GM21447 (cell line): ENCODE data around the gene THSD4.
"Not testable (repeated sequence)": the region's sequence is repeated elsewhere in the genome, so short reads cannot be mapped to it uniquely, and the experiment has no call there.

Experiments used
- ATAC-seq: cut with Tn5 transposase; IDR thresholded peaks from one replicate; pipeline ENCODE4 v1.9.1; 2021; ENCODE audit not compliant: unreplicated experiment

THSD4 gene

DNA sequence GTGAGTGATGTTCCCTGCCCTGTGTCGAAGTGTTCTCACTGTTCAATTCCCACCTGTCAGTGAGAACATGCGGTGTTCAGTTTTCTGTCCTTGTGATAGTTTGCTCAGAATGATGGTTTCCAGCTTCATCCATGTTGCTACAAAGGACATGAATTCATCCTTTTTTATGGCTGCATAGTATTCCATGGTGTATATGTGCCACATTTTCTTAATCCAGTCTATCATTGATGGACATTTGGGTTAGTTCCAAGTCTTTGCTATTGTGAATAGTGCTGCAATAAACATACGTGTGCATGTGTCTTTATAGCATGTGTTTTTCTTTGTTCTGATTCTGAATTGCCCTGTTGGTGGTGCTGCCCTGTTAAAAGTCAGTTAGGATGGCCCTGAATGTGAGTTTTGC lies 204.2 kb downstream of the THSD4 start:
- ATAC-seq, result not testable (repeated sequence)

DNA sequence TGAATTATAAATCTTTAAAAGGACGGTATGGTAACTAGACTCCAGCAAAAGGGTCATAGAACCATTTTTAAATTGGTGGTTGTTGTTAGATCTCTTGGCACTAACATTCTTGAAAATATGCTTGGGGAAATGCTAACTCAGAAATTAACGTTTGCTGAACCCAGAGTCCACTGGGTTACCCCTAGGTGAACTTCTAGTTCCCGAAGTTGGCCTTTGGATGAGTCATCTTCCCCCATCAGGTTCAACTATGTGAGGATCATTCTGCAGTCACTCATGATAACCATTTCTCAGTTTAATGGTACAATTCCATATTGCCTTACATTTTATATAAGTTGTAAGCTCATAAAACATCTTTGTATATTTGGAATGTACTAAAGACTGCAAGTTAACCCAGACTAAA lies 204.7 kb downstream of the THSD4 start:
- no peak for ATAC-seq

DNA sequence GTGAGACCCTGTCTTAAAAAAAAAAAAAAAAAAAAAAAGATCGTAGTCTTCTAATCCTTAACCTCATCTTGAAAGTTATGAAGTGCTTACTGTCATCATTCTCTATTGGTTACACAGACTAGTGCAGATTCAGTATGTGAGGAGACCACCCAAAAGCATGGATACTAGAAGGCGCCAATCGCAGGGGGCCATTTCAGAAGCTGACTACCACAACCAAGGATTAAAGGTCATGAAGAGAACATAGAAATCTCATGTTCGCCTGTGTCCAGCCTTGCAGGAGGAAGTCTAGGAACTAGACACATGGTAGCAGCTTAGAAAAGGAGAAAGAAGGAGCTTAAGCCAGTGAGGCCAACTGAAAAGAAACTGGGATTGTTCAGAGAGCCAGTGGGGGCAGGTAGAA lies 207.8 kb downstream of the THSD4 start:
- no peak for ATAC-seq

DNA sequence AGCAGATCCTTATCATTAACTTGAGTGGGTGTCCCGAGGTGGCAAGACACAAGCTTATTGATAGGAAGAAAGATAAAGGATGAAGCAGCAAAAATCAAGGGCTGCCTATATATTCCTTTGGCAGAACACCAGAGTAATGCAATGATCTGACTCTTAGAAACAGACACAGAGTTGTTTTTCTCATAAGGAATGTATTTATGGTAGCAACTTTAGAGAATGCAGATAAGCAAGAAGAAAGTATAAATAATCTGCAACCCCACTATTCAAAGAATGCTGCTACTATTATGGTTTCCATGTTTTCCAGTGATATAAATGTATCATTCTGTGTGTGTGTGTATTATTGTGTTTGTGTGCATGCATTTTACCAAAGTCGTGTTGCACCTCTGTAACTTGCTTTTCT lies 208.3 kb downstream of the THSD4 start:
- no peak for ATAC-seq

DNA sequence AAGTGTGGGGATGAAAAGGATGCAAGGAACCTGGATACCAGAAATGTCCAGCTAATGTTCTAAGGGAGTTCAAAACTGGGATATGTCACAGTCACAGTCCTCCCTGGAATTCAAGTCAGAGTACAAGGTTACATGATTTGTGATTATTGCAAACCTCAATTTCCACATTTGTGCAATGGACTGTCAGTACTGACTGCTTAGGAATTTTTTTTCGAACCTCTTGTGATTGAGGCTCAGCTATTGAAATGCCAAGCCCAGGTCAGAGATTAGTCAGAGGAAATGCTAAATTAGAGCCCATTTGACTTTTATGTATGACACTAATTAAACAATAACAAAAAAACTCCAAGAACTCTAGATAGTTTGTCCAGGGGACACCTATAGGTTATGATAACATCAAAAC lies 210.2 kb downstream of the THSD4 start:
- ATAC-seq, result no peak

DNA sequence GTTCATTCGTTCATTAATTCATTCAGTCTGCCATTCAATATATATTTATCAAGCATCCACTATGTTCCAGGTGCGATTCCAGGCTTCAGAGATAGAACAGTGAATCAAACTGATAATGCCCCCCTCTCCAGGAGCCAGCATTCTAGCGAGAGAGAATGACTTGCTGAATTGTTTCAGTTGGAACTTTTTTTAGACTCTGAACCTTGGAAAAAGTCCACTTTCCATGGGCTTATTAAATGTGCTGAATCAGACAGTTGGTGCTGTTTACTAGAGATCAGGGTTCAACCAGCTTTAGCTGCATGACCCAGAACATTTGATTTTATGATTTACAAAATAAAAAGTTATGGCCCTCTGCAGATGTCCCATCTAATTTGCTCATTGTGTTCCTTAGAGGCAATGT lies 213.2 kb downstream of the THSD4 start:
- ATAC-seq, result no peak

DNA sequence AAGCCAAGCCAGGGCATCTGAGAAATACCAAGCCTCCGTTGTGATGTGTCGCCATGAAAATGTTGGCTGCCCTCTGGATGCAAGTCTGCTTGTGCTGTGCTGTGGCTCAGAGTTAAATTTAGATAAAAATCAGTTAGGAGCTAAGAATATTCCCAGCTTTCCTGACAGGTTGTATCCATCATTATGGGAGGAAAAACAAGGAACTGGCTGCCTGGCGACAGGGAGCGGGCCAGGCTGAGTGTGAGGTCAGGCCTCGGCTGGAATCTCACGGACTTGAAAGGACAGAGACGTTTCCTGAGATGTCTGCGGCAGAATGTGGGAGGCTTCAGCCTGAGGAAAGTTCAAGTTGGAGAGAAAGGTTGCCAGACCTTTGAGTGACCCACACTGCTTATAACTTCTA lies 213.8 kb downstream of the THSD4 start:
- no peak for ATAC-seq

DNA sequence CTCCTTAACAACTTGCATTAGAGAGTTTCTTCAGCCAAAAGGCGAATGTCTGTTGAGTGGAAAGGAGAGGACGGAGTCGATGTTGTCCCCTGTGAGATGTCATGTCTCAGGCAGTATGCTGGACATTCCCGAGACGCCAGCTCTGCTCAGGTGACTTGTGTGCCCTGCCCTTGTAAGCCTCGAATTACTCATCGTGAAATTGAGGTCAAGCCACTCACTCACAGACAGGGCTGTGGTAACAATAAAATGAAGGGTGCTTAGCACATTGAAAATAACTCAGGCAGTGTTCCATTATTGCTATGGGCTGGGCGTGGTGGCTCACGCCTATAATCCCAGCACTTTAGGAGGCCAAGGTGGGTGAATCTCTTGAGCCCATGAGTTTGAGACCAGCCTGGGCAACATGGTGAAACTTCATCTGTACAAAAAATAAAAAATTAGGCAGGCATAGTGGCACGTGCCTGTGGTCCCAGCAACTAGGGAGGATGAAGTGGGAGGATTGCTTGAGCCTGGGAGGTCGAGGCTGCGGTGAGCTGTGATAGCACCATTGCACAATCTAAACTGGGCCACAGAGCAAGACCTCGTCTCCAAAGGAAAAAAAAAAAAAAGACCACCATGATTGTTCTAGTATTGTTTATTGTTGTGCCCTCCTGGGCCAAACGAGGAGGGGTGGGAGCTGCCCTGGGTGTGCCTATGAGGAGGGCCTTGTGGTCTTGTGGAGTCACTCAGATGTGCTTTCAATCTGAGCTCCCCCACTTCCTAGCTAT lies 214.4 kb downstream of the THSD4 start:
- no peak for ATAC-seq

DNA sequence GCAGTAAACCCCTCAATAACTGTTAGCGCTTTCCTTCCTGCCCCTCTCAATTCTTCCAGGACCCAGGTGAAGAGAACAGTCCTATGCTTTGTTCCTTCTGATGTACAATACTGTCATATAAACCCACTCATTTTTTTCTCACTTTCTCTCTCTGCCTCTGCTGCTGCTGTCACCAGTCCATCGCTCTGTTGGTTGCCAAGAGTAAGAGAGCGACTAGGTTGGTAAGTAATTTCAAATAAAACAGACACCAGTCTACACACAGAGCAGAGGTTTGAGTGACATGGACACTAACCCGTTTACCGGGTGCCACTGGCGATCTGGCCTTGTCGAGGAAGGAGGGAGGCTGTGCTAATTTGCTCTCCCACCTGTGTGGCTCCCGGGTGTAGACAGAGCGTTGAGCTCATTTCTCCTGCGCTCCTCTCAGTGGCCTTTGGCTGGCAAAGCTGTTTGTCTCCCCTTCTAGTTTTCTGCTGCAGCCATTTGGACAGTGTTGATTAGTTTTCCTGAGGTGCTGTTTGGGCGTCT lies 215.4 kb downstream of the THSD4 start:
- no peak for ATAC-seq

DNA sequence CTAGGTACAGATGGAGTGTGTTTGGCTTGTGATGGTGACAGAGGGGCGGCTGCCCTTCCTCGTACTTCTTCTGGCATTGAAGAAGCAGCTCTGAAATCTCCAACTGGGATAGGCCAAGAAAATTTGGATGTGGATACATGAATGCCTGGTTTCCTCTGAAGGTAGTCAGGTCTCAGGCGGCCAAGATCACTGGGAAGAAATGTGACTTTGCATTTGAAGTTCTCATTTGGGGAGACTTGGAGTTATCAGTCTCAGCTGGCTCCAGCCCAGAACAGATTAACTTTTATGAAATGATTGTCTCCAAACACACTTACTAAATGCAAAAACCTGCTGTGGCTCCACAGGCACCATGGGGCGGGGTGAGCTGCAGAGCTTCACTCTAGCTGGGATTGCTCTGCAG lies 215.9 kb downstream of the THSD4 start:
- no peak for ATAC-seq

DNA sequence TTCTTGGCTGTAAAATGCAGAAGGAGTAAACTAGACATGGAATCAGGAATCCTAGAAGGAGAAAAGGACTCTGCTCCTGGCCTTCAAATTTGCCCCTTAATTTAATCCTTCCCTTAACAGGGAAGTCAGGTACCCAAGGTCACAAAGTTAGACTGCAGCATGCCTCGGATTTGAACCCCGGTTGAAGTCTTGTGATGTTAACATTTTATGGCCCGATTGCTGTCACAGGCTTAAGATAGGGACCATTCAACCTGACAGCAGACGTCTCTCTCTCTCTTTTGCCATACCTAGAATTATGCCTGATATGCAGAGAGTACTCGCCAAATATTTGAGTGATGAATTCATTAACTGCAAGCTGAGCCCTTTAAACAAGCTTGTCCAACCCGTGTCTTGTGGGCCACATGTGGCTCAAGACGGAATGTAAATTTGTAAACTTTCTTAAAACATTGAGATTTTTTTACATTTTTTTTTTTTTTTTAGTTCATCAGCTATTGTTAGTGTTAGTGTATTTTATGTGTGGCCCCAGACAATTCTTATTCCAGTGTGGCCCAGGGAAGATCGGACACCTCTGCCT lies 217.2 kb downstream of the THSD4 start:
- no peak for ATAC-seq

DNA sequence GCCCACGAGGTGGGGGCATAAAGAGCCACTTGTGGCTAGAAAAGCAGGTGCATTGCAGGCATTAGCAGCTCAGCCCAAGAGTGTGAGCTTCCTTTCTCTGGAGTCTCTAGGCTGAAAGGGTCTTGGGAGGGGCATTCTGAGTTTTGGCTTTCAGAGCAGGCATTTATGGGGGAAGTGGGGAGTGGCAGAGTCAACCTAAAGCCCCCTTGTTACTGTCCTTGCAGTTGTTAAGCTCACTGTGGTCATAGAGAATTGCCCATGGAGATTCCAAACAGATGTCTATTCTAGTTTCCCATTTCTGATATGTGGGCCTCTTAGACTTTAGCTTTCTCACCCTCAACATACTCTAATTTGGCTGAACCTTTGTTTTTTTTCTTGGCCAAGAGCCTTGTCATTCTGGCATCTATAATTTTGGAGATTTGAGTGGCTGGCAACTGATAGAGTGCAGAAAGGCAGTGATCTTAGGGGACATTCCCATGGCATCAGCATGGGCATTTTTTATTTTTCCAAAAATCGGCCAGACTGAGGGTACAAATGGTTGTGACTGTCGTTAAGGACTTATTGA lies 217.9 kb downstream of the THSD4 start:
- no peak for ATAC-seq

DNA sequence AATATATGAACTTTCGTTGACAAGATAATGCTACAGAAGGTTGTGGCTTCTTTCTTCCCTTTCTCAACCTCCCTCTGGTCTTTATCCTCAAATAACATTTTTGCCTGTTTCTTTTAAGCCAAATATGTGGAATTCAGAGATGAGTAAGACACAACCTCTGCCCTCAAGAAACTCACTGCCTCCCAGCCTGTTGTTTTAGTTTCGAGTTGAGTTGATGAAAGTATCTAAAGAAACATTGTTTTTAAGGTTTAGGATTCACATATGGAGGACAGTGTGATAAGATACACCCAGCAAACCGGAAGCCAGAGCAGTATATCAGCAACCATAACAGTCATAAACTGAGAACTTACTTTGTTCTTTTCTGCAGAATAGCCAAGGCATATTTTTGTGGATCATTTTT lies 218.6 kb downstream of the THSD4 start:
- ATAC-seq, result no peak

DNA sequence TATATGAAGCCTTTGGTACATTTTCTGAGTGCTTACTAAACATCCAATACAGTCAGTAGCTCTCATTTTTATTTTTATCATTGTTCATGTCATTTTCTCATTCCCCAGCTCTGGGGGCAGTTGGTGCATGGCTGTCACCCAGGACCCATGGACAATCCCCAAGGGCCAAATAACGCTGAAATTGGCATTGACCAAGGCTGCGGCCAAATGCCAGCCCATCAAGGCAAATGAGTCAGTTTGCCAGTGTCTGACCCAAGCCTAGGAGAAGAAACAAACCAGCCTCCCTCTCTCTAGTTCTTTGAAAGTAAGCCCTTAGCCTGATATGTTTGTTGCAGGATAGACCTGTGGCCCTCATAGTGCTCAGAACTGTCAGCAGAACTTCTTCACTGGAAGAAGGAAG lies 219.2 kb downstream of the THSD4 start:
- no peak for ATAC-seq

DNA sequence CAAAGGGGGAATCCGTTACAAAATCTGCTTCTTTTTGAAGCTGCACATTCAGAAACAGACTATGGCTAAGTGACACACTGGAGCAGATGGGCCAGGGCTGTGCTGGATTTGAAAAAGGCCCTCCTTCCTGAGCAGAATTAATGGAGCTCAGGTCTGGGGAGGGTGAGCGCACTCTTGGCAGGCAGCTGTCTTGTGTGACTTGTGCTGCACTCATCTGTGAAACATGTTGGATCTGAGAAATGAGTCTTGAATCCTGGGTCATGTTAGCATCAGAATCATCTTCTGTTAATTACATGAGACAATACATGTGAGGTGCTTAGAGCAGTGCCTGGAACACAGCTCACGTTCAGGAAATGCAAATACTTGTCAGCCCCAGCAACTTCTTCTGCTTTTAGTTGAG lies 219.6 kb downstream of the THSD4 start:
- no peak for ATAC-seq

DNA sequence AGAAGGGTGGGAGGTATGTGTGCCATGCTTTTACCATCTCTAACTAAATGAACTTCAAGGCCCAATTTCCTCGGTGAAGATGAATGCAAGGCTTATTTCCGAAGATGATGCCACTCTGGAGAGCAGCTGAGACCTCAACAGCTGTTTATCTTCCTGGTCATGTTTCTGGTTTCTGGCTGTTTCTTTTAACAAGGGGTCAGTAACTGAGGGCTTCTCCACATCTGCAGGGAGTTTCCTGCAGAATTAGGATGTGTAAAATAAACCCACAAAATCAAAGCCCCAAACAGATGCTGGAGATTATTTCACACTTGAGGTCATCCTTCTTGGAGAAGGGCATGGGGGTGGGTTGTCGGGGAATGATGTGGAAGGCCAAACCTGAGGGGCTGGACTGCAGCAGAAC lies 220.3 kb downstream of the THSD4 start:
- ATAC-seq, result no peak

DNA sequence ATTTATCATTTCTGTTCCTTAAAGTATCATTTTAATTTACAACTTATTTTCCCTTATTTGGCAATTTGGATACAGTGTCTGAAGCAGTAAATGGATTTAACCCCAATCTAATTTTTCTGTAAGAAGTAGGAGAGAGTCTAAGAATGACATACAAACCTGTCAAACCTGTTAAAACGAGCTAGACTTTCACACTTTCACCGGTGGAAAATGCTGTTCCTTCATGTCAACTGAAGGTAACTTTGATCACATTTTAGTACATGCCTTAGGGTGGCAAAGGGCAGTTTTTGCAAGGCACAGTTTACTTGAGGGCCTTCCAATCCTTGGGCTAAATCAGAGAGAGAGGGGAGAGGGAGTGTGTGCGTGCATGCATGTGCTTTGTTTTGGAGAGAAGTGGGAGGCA lies 221.4 kb downstream of the THSD4 start:
- ATAC-seq, result no peak

DNA sequence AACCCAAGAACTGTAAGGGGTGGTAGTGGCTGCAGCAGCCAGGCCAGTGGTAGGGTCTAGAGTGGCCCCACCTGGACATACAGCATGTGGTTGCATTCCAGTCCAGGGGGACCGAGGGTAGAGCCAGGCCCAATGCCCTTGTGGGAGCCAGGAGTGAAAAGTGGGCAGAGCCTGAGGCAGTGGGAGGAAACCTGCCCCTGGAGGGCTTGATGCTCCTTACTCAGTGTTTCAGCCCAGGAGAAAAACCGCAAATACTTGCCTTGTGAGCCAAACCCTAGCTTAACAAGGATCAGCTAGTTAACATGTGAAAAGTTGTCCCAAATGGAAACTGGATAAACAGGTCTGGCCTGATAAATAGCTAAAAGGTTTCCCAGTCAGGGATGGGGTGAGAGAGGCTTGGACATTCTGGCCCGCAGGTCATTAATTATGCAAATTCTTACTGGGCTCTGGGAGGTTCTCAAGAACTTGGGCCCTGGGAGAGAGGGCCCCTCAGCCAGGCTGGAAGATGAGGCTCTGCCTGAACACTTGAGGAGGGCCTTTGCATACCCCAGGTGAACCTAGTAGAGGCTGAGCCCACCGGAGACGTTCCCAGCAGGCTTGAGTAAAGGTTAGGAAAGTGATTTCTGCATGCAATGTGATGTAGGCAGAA lies 222.1 kb downstream of the THSD4 start:
- no peak for ATAC-seq

DNA sequence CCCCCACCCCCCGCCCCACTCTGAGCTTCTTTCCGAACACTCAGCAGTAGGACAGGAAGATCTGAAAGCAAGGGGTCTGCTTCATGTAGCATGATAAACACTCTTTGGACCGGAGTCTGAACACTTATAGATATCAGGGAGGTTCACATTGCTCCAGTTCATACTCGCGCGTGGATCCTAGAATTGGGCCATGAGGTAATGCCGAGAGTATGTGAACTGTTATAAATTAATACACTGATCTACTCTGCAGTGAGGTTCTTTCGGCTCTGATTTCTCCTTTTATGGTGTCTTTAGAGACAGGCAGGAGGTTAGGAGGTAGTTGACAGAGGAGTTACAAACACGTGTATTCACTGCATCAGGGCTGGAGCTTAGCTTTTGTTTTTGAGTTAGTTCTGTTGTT lies 223.0 kb downstream of the THSD4 start:
- no peak for ATAC-seq

DNA sequence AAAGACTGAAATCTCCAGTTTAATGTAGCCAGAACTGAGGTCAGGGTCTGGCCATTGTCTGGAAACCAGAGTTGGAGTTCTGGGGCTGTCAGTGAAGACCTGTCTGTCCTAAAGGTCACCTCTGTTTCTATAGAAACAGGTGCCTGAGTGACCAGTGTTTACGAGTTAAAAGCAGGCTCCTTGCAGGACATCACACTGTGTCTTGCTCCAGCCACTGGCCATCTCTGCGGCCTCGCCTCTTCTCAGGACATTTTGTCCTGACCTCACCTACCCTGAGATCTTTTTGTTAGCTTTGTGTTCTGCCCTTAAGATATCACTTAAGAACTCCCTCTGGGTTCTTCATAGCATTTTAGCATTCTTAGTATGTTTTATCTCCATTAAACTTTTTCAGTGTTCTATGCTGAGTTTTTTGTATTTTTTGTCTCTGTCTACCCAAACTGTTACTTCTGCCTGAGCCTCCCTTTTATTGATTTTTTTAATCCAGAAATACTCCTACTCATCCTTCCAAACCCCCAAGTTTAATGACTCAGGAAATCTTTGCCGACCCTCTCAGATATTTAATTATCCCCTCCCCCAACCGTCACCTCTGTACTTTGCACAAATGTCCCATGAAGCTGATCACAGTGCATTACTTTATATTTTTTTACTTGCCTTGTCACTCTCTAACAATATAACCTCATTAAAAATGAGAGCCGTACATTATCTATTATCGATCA lies 223.7 kb downstream of the THSD4 start:
- ATAC-seq, result no peak

DNA sequence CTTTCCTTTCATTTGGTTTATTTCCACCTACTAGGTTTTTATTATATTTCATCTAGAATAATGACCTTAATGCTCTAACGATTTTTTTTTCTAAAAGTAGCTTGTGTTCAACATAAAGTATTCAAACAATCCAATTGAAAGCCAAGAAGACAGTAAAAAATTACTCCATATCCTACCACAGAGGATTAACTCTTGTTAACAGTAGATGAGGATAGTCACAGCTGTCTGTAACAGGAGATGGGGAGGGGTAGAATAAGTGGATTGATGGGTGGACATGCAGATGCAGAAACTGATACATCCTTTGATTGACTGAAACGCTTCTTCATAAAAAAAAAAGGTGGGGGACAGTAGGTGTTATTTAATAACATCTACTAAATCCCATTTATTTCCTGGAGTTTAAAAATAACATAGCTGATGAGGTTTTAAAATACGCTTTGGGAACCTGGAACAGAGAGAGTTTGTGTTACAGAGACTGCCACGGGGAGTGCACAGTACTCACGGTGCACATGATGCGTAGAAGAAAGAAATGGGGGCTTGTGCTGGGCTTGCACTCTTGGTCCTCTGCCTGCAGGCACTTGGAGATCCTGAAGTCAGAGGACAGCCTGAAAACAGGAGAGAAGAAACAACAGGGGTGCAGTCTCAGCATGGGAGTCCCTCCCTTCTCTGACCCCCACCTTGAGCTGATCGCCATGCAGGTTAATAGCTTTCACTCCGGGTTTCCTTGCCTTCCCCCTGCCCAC lies 226.7 kb downstream of the THSD4 start:
- ATAC-seq, result no peak
